ENCODE measurements around the gene VSIG4.
"Not testable (repeated sequence)": the region's sequence is repeated elsewhere in the genome, so short reads cannot be mapped to it uniquely, and the experiment has no call there.

Gene VSIG4

DNA sequence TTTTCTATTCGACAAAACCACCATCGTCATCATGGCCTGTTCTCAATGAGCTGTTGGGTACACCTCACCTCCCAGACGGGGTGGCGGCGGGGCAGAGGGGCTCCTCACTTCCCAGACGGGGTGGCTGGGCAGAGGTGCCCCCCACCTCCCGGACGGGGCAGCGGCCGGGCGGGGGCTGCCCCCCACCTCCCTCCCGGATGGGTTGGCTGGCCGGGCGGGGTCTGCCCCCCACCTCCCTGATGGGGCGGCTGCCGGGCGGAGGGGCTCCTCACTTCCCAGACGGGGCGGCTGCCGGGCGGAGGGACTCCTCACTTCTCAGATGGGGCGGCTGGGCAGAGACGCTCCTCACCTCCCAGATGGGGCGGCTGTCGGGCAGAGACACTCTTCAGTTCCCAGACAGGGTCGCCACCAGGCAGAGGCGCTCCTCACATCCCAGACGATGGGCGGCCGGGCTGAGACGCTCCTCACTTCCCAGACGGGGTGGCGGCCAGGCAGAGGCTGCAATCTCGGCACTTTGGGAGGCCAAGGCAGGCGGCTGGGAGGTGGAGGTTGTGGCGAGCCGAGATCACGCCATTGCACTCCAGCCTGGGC lies 64.6 kb downstream of the VSIG4 start:
- not testable (repeated sequence) for DNase-seq
